Uterus (tissue), 4 donors: ENCODE results near the gene SRGAP1. TPM values are rescaled to one million over a fixed set of nuclear protein-coding genes. Genes with fewer than 3 reads are reported as not detected.

Source experiments
- DNase-seq, 2 donors: peaks; one replicate each; pipeline ENCODE4 v3.0.0-alpha.2; 2019 to 2020
- H3K27ac ChIP-seq, 2 donors: fragments of 200-600 bp; sonication (generic); 1 replicate in 1 of 2; 2 replicates in 1 of 2; pipeline ENCODE4 v1.5.1; 2016 to 2018
- H3K27me3 ChIP-seq, 2 donors: fragments of 200-600 bp; sonication (generic); one replicate each; pipeline ENCODE4 v1.5.1; 2018 to 2019; ENCODE audit warnings: control low read depth in 1 of 2
- H3K36me3 ChIP-seq, 2 donors: fragments of 200-600 bp; sonication (generic); one replicate each; pipeline ENCODE4 v1.5.1; 2019; ENCODE audit warnings: control low read depth in 1 of 2
- H3K4me1 ChIP-seq, 2 donors: fragments of 200-600 bp; sonication (generic); one replicate each; pipeline ENCODE4 v1.5.1; 2018 to 2019; ENCODE audit warnings: control low read depth in 1 of 2
- H3K4me3 ChIP-seq, 2 donors: fragments of 200-600 bp; sonication (generic); 1 replicate in 1 of 2; 2 replicates in 1 of 2; pipeline ENCODE4 v1.5.1; 2018 to 2019; ENCODE audit warnings: mild to moderate bottlenecking in 1 of 2
- H3K9me3 ChIP-seq, 2 donors: fragments of 200-600 bp; sonication (generic); one replicate each; pipeline ENCODE4 v1.5.1; 2019; ENCODE audit warnings: control low read depth in 1 of 2
- POLR2A ChIP-seq, 2 donors: fragments of 450-650 bp; IDR thresholded peaks; one replicate each; pipeline ENCODE4 v1.6.1; 2016; ENCODE audit warnings: antibody characterized with exemption in 2 of 2, mild to moderate bottlenecking in 1 of 2, moderate library complexity in 1 of 2
- intact Hi-C: fragments of 100-400 bp; cut with DNase I; formaldehyde crosslinking; loops from one replicate; pipeline ENCODE4 v1.15.1; 2023; ENCODE audit warnings: low total_unique reads
- total RNA-seq, 4 donors: library from RNA; depleted of rRNA in 3 of 4; stranded (reverse); fragments of >200 nt in 3 of 4; gene quantifications; one replicate each; pipeline versions ENCODE4 v1.1.0 to v1.2.4, GENCODE V29; 2014 to 2023
- TF ChIP-seq, protein P1 (sequence below), 4 experiments: fragments of 200-600 bp in 2 of 4; fragments of 450-650 bp in 2 of 4; sonication (generic) in 2 of 4; IDR thresholded peaks; one replicate each; pipeline ENCODE4 v1.5.1; 2016 to 2019; ENCODE audit warnings: antibody characterized with exemption in 4 of 4, mild to moderate bottlenecking in 2 of 4, moderate library complexity in 1 of 4
- donor health status: DM: yes; HTN: yes; CAD: no.

Gene SRGAP1
- total RNA-seq, 4 donors from 2014 or later = 10.0 to 23.0 (median 14.8) TPM

DNA sequence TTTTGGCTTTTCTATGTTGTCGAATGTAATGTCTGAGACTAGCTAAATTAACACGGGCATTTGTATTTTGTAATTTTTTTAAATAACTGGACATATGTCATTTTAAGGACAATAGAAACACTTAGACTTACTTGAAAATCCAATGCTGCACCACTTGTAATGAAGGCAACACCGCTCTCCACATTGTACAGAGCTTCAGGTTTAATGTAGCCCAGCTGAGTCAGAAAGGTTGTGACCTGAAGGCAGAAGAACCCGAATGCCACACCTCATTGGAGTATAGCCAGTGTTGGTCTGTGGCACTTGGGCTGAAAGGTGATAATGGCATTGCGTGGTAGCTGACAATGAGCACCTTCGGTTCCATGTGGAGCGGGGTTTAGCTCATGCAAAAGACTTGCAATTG lies 298.3 kb downstream of the SRGAP1 start:
- no peak overlapping the region for H3K27ac ChIP-seq
- H3K9me3 ChIP-seq = no peaks in the 10 kb centered on the region
- intact Hi-C loops = no loop called here
- no peaks in the 10 kb centered on the region for H3K36me3 ChIP-seq
- no peak for DNase-seq
- H3K27me3 ChIP-seq = no peaks in the 10 kb centered on the region
- TF ChIP-seq, protein P1, sequence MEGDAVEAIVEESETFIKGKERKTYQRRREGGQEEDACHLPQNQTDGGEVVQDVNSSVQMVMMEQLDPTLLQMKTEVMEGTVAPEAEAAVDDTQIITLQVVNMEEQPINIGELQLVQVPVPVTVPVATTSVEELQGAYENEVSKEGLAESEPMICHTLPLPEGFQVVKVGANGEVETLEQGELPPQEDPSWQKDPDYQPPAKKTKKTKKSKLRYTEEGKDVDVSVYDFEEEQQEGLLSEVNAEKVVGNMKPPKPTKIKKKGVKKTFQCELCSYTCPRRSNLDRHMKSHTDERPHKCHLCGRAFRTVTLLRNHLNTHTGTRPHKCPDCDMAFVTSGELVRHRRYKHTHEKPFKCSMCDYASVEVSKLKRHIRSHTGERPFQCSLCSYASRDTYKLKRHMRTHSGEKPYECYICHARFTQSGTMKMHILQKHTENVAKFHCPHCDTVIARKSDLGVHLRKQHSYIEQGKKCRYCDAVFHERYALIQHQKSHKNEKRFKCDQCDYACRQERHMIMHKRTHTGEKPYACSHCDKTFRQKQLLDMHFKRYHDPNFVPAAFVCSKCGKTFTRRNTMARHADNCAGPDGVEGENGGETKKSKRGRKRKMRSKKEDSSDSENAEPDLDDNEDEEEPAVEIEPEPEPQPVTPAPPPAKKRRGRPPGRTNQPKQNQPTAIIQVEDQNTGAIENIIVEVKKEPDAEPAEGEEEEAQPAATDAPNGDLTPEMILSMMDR (IDR thresholded peaks at IDR 0.05) = no peak
- no peak for TF ChIP-seq POLR2A (IDR thresholded peaks at IDR 0.05)
- no peak overlapping the region for H3K4me3 ChIP-seq
- H3K4me1 ChIP-seq = no peaks in the 10 kb centered on the region

DNA sequence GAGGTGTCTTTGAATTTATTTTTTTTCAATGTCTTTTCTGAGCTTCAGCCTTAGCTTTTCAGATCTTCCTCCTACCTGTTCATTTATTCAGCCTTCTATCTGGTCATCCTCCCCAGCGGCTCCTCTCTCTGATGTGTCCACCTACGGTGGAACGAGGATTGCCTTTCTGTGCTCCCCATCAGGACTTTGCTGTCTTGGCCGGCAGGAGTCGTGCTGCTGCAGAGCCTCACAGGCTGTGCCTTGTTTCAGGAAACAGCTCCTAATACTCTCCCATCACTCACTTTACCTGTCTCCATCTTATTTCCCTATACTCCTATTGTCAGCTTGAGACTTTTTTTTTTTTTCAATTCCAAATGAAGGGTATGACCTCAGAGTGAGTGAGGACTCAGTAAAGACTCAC lies 300.7 kb downstream of the SRGAP1 start:
- Histone ChIP-seq H3K27me3 (no peaks in the 10 kb centered on the region), H3K4me3 (no peak overlapping the region), H3K36me3 (no peaks in the 10 kb centered on the region), H3K9me3 (no peaks in the 10 kb centered on the region), H3K27ac (no peak overlapping the region), H3K4me1 (no peaks in the 10 kb centered on the region)
- intact Hi-C loops = no loop called here
- DNase-seq = no peak
- no peak for TF ChIP-seq POLR2A (IDR thresholded peaks at IDR 0.05)
- TF ChIP-seq, protein P1 (IDR thresholded peaks at IDR 0.05) = no peak

DNA sequence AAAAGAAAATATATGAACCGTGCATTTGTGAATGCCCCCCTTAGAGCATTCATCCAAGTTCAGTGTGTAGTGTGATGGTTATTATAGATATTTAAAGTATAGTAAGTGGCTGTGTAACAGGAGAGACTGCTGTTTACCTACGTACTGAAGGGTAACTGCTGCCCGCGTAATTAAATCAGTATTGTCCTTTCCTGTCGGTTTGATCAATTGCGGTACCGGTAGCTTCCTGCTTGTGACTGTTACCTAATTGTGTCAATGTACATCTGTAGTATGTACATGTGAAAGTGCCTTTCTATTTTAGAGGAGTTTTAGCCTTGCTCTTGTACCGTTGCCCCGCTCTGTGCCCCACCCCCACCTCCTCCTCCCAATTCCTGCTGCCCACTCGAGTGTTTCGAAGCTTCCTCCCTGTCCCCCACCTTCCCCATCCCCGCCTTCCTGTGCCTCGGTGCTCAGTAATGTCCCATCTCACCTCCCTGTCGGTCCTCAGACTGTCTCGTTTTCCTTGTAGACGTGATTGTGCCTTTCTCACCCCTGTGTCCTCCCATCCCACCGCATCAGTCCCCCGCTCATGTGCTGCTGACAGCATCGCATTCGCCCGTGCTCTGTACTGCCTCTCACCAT lies 302.6 kb downstream of the SRGAP1 start:
- Histone ChIP-seq H3K4me1 (no peaks in the 10 kb centered on the region), H3K36me3 (no peaks in the 10 kb centered on the region), H3K27me3 (no peaks in the 10 kb centered on the region), H3K27ac (no peak overlapping the region), H3K4me3 (no peak overlapping the region), H3K9me3 (no peaks in the 10 kb centered on the region)
- TF ChIP-seq, protein P1 (IDR thresholded peaks at IDR 0.05) = no peak
- no peak for TF ChIP-seq POLR2A (IDR thresholded peaks at IDR 0.05)
- intact Hi-C loops = no loop called here
- DNase-seq = no peak

DNA sequence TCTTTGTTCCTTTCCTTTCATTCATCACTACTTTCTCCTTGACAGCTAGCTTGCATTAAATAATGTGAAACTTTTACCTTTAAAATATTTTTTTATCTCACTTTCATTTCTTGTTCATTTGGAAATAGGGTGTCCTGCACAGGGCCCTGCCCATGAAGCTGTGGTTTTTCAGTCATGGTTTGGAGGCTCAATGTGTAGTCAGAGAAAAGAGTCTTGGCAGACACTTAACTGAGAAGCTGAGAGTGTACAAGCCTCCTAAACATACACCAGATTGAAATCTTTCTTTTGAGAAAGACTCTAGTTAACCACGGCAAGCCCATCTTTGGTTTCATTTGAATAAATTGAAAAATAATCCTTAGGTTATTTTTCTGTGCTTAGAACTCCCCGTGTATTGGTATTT lies 303.4 kb downstream of the SRGAP1 start:
- no peak for DNase-seq
- Histone ChIP-seq H3K4me3 (no peak overlapping the region), H3K27ac (no peak overlapping the region), H3K4me1 (no peaks in the 10 kb centered on the region), H3K27me3 (no peaks in the 10 kb centered on the region), H3K36me3 (no peaks in the 10 kb centered on the region), H3K9me3 (no peaks in the 10 kb centered on the region)
- intact Hi-C loops = no loop called here
- TF ChIP-seq POLR2A (IDR thresholded peaks at IDR 0.05) = no peak
- TF ChIP-seq, protein P1 (IDR thresholded peaks at IDR 0.05) = no peak

DNA sequence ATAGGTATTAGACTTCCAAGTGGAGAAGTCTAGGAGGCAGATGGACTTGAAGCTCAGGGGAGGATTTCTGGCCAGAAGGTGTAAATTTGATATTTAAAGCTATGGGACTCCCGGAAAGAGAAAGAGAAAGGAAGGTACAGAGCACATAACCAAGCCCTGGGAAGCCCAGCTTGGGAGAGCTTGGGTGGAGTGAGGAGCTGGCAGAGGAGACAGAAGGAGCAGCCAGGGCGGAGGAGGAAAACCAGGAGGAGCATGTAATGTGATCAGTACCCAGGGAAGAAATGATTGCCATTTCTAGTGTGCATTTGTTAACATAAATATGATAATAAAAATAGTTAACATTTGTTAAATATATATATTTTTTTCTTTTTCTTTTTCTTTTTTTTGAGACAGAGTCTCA lies 310.2 kb downstream of the SRGAP1 start:
- intact Hi-C loops = no loop called here
- DNase-seq = no peak
- Histone ChIP-seq H3K36me3 (no peaks in the 10 kb centered on the region), H3K4me3 (no peak overlapping the region), H3K9me3 (no peaks in the 10 kb centered on the region), H3K4me1 (no peaks in the 10 kb centered on the region), H3K27ac (no peak overlapping the region), H3K27me3 (no peaks in the 10 kb centered on the region)
- TF ChIP-seq POLR2A (IDR thresholded peaks at IDR 0.05) = no peak
- TF ChIP-seq, protein P1 (IDR thresholded peaks at IDR 0.05) = no peak
